Endodermal cell (in vitro differentiated cells): ENCODE data around the gene BTN2A1. TPM values are rescaled to one million over a fixed set of nuclear protein-coding genes. Genes with fewer than 3 reads are reported as not detected.
A peak's percentile ranks its signal among the peaks of the same experiment; 100 is the strongest.

ENCODE experiments used
- DNase-seq: peaks from one replicate; pipeline ENCODE4 v3.0.0-alpha.2; 2017
- H3K27ac ChIP-seq: 2 replicates; pipeline ENCODE4 v1.5.1; 2013; ENCODE audit warnings: mild to moderate bottlenecking, low read depth, low read length, moderate library complexity
- H3K27me3 ChIP-seq: 2 replicates; pipeline ENCODE4 v1.6.1; 2013; ENCODE audit warnings: mild to moderate bottlenecking, low read length, moderate library complexity; ENCODE audit not compliant: insufficient read depth, control insufficient read depth, poor library complexity, severe bottlenecking
- H3K36me3 ChIP-seq: 2 replicates; pipeline ENCODE4 v1.7.0; 2013; ENCODE audit warnings: mild to moderate bottlenecking, low read length, moderate library complexity; ENCODE audit not compliant: control insufficient read depth, insufficient read depth
- H3K4me1 ChIP-seq: one replicate; pipeline ENCODE4 v1.7.0; 2013; ENCODE audit warnings: low read length; ENCODE audit not compliant: control insufficient read depth, insufficient read depth
- H3K4me3 ChIP-seq: 2 replicates; pipeline ENCODE4 v1.5.1; 2013; ENCODE audit warnings: mild to moderate bottlenecking, low read length, moderate library complexity
- H3K9ac ChIP-seq: 2 replicates; pipeline ENCODE4 v1.6.1; 2013; ENCODE audit warnings: mild to moderate bottlenecking, low read length, moderate library complexity; ENCODE audit not compliant: poor library complexity, severe bottlenecking; ENCODE audit errors: extremely low read depth
- H3K9me3 ChIP-seq: 2 replicates; pipeline ENCODE4 v1.6.1; 2013; ENCODE audit warnings: mild to moderate bottlenecking, low read length, moderate library complexity; ENCODE audit not compliant: control insufficient read depth
- H3K27ac Mint-ChIP-seq: 2 replicates; pipeline ENCODE4 v1.8.0; 2020; ENCODE audit warnings: mixed read lengths
- H3K27me3 Mint-ChIP-seq: 2 replicates; pipeline ENCODE4 v1.8.0; 2021; ENCODE audit warnings: mild to moderate bottlenecking, mixed read lengths; ENCODE audit not compliant: insufficient read depth
- H3K36me3 Mint-ChIP-seq: 2 replicates; pipeline ENCODE4 v1.8.0; 2020; ENCODE audit warnings: low read depth, mixed read lengths
- H3K4me1 Mint-ChIP-seq: 2 replicates; pipeline ENCODE4 v1.8.0; 2020; ENCODE audit warnings: mixed read lengths
- H3K4me3 Mint-ChIP-seq: 2 replicates; pipeline ENCODE4 v1.8.0; 2020; ENCODE audit warnings: mild to moderate bottlenecking, moderate library complexity, mixed read lengths
- H3K9me3 Mint-ChIP-seq: 2 replicates; pipeline ENCODE4 v1.8.0; 2020; ENCODE audit warnings: mild to moderate bottlenecking, mixed read lengths
- CTCF ChIP-seq: fragments of 200-600 bp; sonication (generic); conservative IDR thresholded peaks from 2 replicates; pipeline ENCODE4 v1.5.0; 2021; ENCODE audit warnings: antibody characterized with exemption, mild to moderate bottlenecking
- WGBS, 2 experiments: methylation state at CpG; one replicate each; pipeline versions ENCODE4 v1.1.5 to v1.1.7; 2013; ENCODE audit warnings: missing lambda C conversion rate in 2 of 2, mixed read lengths in 1 of 2; ENCODE audit not compliant: insufficient coverage in 1 of 2, insufficient read length in 1 of 2; 5-methylcytosine and 5-hydroxymethylcytosine counted together
- total RNA-seq, 2 donors: library from RNA; stranded (reverse); fragmentation: NEBNext Ultra II Directional in 1 of 2; extraction: Animal tissue kit (Norgen Biotek cat#: 25700) in 1 of 2; gene quantifications; 2 replicates in 1 of 2; 3 replicates in 1 of 2; pipeline ENCODE4 v1.2.1, GENCODE V29; 2021

The BTN2A1 gene
- total RNA-seq, 2 donors from 2014 or later: 15.0 to 18.7 TPM

- Histone ChIP-seq H3K36me3 (peaks cover 4% of the 10 kb centered on the region), H3K4me1 (no peaks in the 10 kb centered on the region), H3K27ac (peak overlapping the region; percentile 47), H3K4me3 (no peak overlapping the region), H3K9ac (no peak overlapping the region), H3K27me3 (no peaks in the 10 kb centered on the region), H3K9me3 (peaks cover 16% of the 10 kb centered on the region)
- Mint-ChIP-seq H3K9me3 (peaks cover 6% of the 10 kb centered on the region), H3K27ac (peak overlapping the region; percentile 83), H3K27me3 (peaks cover 3% of the 10 kb centered on the region), H3K4me1 (peaks cover 17% of the 10 kb centered on the region), H3K4me3 (peak overlapping the region; percentile 43), H3K36me3 (peaks cover 7% of the 10 kb centered on the region)
- 82 to 89% methylated on average over 2 of the region's 2 CpGs for WGBS, 2 experiments
- no peak for TF ChIP-seq CTCF
- DNase-seq: no peak
Measured at GRCh38 chr6:26474439-26474881, 16.7 kb downstream of the BTN2A1 start.

- no peaks in the 10 kb centered on the region for H3K27me3 ChIP-seq
- peak overlapping the region; percentile 73 for H3K27ac Mint-ChIP-seq
Measured at GRCh38 chr6:26475823-26476729, 18.3 kb downstream of the BTN2A1 start.

GRCh38 chr6:26476896-26477295, 19.1 kb downstream of the BTN2A1 start:
- no peak overlapping the region for H3K4me3 ChIP-seq
- peaks cover 15% of the 10 kb centered on the region for H3K9me3 ChIP-seq
- H3K9ac ChIP-seq: no peak overlapping the region
- TF ChIP-seq CTCF: no peak
- no peak overlapping the region for H3K27ac Mint-ChIP-seq
- 91 to 93% methylated on average over 3 of the region's 4 CpGs for whole genome bisulfite sequencing, 2 experiments
- no peaks in the 10 kb centered on the region for H3K4me1 ChIP-seq
- no peak for DNase-seq
- no peaks in the 10 kb centered on the region for H3K36me3 ChIP-seq
- H3K27me3 ChIP-seq: no peaks in the 10 kb centered on the region
- peaks cover 13% of the 10 kb centered on the region for H3K9me3 Mint-ChIP-seq
- no peak overlapping the region for H3K27ac ChIP-seq
- peaks cover 17% of the 10 kb centered on the region for H3K4me1 Mint-ChIP-seq
- peaks cover 7% of the 10 kb centered on the region for H3K27me3 Mint-ChIP-seq
- H3K36me3 Mint-ChIP-seq: peaks cover 7% of the 10 kb centered on the region
- no peak overlapping the region for H3K4me3 Mint-ChIP-seq

More at GRCh38 chr6:26475823-26476729, 18.3 kb downstream of the BTN2A1 start:
- TF ChIP-seq CTCF: no peak
- H3K27ac ChIP-seq: no peak overlapping the region
- H3K4me1 Mint-ChIP-seq: peaks cover 17% of the 10 kb centered on the region
- no peaks in the 10 kb centered on the region for H3K36me3 ChIP-seq
- H3K4me1 ChIP-seq: no peaks in the 10 kb centered on the region
- H3K4me3 Mint-ChIP-seq: no peak overlapping the region
- peak; percentile 64 for DNase-seq
- H3K27me3 Mint-ChIP-seq: peaks cover 5% of the 10 kb centered on the region
- peaks cover 10% of the 10 kb centered on the region for H3K9me3 Mint-ChIP-seq
- H3K9ac ChIP-seq: no peak overlapping the region
- WGBS, 2 experiments: 72 to 90% methylated on average over 2 to 7 of the region's 7 CpGs
- H3K9me3 ChIP-seq: peaks cover 19% of the 10 kb centered on the region
- H3K4me3 ChIP-seq: no peak overlapping the region
- peaks cover 7% of the 10 kb centered on the region for H3K36me3 Mint-ChIP-seq
